Iris pigment epithelial cell (primary cell): ENCODE results near the gene TRPM7.
"Not testable (repeated sequence)": the region's sequence is repeated elsewhere in the genome, so short reads cannot be mapped to it uniquely, and the experiment has no call there.

Source experiments
- DNase-seq: peaks from one replicate; pipeline ENCODE4 v3.0.0-alpha.2; 2011; ENCODE audit warnings: low read depth

Gene TRPM7, protein sequence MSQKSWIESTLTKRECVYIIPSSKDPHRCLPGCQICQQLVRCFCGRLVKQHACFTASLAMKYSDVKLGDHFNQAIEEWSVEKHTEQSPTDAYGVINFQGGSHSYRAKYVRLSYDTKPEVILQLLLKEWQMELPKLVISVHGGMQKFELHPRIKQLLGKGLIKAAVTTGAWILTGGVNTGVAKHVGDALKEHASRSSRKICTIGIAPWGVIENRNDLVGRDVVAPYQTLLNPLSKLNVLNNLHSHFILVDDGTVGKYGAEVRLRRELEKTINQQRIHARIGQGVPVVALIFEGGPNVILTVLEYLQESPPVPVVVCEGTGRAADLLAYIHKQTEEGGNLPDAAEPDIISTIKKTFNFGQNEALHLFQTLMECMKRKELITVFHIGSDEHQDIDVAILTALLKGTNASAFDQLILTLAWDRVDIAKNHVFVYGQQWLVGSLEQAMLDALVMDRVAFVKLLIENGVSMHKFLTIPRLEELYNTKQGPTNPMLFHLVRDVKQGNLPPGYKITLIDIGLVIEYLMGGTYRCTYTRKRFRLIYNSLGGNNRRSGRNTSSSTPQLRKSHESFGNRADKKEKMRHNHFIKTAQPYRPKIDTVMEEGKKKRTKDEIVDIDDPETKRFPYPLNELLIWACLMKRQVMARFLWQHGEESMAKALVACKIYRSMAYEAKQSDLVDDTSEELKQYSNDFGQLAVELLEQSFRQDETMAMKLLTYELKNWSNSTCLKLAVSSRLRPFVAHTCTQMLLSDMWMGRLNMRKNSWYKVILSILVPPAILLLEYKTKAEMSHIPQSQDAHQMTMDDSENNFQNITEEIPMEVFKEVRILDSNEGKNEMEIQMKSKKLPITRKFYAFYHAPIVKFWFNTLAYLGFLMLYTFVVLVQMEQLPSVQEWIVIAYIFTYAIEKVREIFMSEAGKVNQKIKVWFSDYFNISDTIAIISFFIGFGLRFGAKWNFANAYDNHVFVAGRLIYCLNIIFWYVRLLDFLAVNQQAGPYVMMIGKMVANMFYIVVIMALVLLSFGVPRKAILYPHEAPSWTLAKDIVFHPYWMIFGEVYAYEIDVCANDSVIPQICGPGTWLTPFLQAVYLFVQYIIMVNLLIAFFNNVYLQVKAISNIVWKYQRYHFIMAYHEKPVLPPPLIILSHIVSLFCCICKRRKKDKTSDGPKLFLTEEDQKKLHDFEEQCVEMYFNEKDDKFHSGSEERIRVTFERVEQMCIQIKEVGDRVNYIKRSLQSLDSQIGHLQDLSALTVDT (N-terminal part only)

DNA sequence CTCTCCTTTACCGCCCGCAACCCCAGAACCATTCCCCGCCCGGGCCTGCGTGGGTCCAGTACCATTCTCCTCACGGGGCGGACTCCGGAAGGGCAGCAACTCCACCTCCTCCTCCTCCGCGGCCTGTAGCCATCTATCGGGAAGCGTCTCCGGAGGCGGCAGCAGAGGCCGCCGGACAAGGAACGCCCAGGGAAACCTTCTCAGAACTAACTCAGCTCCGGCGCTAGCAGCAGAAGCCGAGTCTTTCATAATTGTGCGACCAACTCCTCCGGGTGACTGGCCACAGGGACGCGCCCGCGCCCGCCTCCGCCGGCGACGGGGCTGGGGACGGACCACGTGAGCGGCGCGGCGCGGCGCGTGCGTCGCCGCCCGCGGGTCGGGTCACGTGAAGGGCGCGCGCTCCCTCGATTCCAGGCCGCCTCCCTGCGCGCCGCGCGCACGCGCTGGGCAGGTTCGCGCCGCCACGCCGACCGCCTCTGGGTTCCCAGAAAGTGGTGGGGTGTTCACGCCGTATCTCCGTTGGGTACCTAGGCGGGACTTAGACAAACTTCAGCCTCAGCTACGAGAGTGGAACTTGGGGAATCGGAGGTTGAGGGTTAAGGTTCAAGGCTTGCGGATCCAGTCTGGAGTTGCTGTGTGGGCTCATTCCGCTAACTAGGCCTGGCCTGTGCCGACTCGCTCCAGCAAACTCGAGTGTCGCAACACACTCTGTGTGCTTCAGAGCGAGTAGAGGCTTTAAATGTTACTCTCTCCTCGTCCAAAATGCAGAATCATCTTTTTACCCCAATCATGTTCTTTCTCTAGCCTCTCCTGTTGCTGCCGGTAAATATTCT, at the start of gene TRPM7:
TRPM7 (minus strand) TSS at position 329 of the 833 bp plus-strand sequence; CDS start at position 65, 264 bp downstream.
- DNase-seq = peak; percentile 85

DNA sequence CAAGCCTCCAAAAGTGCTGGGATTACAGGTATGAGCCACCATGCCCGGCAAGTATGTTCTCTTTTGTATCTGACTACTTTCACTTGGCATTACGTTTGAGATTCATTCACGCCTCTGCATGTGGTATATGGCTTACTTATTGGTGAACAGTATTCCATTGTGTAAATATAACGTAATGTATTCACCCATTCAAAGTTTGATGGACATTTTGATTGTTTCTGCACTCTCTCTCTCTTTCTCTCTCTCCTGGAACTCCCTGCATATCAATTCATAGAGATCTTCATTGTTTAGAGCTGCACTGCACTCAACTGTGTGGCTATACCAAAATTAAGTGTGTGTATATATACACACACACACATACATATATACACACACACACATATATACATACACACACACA, 48.6 kb upstream of the TRPM7 start:
- no peak for DNase-seq

DNA sequence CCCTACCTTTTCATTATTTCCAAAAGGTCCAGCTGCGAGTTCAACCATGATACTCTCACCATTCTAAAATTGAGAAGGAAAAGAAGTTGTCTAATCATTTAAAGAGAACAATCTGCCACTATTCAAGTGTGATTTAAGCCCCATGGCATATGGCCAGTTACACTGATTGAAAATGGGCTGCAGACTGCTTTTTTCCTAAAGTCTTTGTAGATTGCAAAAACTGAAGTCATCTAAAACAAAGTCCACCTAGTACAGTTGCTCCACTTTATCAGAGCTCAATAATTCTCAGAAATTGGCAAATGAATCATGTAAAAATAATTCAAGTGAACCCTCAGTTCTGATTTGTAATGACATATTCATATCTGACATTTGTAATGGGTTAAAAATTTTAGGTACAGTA, 39.7 kb upstream of the TRPM7 start:
- DNase-seq = no peak

DNA sequence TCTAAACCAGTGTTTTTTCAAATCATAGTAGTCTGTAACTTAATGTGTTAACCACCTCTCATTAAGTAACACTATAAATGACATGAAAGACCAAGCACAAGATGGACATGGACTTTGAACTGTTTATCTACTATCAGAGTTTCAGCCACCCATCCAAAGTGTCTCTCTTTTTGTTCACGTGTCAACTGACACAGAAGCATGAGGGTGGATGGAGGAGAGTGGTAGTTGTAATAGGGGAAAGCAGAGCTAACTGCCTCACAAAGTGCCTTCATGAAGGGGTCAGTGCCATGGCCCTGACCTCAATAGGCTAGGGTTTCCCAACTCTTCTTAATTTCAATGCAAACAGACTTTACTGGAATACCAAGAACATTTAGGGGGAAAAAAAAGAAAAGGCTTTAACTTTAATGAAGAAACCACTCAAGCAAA, 32.1 kb upstream of the TRPM7 start:
- no peak for DNase-seq

DNA sequence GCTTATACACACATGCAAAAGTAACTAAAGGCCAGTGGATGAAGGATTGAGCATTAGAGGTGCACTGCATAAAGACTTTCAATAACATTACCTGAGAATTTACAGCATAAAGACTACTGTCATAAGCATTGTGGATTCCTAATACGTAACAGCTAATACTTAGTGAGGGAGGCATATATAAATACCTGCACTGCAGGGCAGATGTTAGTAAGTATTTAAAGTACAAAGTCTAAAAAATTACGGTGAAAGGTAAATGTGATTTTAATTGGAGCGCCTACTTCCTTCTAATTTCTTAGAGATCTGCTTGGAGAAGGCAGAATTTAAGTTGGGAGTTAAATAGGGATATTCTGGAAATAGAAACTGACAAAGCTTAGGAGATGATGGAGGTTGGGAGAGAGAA, 25.4 kb upstream of the TRPM7 start:
- DNase-seq = no peak

DNA sequence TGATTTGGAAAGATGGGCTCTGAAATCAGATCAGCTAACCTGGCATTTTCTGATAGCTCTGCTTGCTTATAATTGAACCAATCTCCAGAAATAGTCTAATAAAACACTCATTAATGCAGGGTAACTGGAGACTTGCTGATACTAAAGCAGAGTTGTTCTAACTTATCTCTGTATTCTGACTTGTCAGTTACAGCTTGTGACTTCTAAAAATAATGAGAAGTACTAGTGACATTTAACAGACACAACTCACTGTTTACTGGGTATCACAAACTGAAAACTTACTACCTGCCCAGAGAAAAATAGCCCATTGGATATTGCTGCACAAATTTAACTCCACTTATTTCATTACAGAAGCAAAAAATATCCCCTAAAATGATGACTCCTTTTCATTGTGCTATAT, 24.0 kb upstream of the TRPM7 start:
- no peak for DNase-seq

DNA sequence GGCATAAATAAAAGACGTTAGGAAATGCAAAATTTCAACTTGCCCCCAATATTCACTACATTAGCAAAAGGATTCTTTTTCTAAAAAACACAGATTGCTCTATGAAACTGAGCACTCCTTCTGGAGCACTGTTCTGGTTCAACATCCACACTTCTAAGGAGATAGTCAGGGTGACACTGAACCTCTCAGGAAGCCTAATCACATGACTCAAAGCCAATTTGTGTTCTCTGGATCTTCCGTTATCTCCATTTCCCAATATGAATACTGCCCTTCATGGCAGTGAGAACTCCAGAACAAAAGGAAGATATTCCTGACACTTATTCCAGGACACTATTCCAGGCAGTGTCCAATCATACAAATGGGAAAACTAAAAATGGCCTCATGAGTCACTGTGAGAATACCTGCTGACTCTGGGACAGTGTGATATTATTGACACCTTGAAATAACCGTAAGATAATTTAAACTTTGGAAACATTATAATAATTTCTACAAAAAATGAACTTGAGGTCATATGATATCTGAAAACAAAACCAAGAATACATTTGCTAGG, 21.4 kb upstream of the TRPM7 start:
- no peak for DNase-seq

DNA sequence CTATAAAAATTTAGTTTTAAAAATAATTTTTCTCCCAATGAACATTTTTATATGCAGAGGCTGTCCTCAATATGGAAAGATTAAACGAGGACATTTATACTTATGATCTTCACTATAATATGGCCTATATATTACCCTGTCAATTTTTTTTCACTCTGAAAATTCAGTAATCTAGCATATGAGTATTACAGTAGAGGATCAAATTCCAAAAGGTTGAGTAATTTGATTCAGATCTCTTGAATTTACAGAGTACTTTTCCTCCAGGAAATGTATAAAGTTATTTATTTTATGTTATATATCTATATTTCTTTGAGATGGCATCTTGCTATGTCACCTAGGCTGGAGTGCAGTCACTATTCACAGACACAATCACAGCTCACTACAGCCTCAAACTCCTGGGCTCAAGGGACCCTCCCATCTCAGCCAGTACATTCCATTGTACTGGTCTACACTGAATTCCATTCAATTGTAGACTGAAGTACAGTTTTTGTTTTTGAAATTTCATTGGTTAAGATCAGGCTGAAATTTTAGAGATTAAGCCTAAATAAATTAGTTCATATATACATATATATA, 16.3 kb upstream of the TRPM7 start:
- peak; percentile 15 for DNase-seq

DNA sequence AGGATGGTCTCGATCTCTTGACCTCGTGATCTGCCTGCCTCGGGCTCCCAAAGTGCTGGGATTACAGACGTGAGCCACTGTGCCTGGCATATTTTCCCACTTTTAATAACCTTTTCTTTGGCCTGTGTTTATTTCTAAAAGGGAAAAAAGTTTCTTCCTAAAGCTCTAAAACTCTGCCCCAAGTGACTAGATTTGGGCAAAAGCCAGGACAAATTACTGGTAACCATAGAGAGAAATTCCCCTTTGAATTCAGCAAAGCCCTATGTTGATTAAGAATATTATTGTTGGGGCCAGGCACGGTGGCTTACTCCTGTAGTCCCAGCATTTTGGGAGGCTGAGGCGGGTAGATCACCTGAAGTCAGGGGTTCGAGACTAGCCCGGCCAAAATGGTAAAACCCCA, 11.5 kb upstream of the TRPM7 start:
- DNase-seq = no peak

DNA sequence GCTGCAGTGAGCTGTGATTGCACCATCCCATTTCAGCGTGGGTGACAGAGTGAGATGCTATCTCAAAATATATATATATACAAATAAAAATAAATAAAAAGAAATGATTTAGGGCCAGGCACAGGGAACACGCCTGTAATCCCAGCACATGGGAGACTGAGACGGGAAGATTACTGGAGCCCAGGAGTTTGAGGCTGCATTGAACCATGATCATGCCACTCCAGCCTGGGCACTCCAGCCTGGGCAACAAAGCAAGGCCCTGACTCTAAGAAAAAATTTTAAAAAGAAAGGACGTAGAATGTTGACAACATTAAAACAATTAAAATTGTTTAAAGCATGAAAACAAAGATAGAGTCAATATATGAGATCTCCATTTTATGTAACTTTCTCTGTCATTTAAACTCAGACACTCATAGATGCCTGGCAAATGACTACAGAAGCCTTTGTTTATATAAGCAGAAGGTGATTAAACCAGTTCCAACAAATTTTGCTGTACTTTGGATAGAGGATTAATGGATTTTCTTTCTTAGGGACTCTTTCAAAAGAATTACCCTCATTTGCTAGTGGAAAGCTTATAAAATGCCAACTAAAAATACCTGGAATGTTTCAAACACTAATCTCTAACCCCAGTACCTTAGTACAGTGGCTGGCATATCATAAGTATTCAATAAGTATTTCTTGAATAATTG, 10.7 kb upstream of the TRPM7 start:
- DNase-seq = peak; percentile 37

DNA sequence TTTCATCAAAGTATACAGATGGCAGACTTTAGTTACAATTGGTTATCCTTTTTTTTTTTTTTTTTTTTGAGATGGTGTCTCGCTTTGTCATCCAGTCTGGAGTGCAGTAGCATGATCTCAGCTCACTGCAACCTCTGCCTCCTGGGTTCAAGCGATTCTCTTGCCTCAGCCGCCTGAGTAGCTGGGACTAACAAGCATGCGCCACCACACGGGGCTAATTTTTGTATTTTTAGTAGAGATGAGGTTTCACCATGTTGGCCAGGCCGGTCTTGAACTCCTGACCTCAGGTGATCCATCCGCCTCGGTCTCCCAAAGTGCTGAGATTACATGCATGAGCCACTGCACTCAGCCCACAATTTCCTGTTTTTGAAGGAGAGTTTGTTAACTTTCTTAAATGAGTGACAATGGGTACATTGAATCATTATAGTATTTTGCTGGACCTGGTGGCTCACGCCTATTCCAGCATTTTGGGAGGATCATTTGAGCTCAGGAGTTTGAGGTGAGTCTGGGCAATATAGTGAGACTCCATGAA, 8.1 kb upstream of the TRPM7 start:
- DNase-seq = not testable (repeated sequence)

DNA sequence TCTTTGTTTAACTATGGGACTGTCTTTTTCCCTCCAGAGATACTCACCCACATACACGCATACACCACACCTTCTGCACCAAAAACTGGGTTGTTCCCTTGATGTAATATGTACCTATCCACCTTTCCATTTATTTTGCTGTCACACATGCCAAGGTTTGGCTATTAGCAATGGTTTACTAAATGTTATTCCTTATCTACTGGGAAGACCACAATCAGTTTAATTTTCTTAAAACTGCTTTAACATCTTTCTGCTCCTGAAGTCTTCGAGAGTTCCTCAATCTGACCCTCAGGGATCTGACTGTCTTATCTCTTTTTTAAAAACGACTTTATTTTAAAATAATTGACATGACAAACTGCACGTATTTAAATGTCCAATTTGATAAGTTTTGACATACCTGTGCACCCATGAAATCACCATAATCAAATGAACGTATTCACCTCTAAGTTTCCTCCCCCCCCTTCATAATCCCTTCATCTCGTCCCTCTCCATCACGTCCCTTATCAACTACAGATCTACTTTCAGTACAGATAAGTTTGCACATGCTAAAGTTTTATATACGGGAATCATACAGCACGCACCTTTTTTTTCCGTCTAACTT, 805 bp upstream of the TRPM7 start:
- DNase-seq = no peak

DNA sequence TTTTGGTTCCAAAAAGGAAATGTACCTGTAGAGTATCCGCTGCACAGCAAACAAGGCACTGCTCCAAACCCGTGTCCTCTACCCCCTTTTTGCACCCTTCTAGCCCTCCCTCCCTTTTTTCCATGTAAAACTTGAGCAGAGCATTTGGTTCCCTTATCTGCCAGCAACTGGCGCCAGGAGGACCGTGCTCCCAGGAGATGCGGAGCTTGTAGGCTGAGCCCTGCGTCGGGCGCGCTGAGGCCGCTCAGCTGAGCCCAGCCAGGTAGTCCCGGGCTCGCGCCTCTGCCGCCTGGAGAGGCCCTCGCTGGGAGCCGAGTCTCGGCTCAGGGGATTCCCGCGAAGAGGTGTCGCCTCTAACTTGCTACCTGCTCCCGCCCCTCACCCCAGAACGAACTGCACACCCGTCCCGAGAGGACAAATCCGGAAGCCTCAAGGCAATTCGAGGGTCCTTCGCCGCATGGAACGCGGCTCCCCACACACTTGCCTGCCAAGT, 575 bp downstream of the TRPM7 start:
- DNase-seq = peak; percentile 69

DNA sequence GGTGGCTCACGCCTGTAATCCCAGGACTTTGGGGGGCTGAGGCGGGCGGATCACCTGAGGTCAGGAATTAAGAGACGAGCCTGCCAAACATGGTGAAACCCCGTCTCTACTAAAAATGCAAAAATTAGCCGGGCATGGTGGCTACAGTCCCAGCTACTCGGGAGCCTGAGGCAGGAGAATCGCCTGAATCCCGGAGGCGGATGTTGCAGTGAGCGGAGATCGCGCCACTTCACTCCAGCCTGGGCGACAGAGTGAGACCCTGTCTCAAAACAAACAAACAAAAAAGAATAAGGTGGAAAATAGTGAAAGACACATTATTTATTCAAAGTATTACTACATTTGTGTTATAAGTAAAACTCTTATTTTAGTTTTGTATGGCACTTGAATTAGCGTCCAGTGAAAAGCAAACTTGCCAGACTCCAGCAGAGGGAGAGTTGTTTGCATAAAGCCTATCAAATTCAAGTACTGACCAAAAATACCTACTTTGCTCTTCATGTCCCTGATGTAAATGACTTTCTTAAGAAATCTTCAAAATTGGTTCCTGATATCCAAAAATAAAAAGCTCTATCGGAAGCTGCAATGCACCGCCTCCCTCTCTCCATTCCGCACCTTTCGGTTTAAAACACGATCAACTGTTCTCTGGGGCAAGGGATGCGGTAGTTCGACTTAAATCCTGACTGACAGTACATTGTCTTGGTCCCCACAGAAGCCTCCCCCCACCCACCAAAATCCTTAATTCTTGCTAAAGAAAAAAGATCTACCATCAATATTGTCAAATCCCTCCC, 1.2 kb downstream of the TRPM7 start:
- peak; percentile 27 for DNase-seq

DNA sequence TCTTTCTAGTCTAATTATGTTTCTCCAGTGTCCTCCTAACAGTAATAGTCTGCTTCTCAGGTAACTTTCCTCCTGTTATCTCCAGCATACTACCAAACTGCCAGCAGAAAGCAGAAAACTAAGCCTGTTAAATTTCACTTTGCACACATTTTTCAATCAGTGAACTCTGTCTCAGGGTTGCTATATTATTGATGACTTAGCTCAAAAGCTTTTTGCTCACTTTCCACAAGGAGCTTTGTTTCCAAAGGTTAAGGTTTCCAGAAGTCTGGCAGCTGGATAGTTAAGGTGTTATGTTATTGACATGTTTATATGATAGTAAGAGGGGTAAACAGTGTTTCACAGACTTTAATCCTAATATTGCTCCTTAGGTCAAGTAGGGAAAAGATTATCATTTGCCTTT, 5.1 kb downstream of the TRPM7 start:
- DNase-seq = no peak

DNA sequence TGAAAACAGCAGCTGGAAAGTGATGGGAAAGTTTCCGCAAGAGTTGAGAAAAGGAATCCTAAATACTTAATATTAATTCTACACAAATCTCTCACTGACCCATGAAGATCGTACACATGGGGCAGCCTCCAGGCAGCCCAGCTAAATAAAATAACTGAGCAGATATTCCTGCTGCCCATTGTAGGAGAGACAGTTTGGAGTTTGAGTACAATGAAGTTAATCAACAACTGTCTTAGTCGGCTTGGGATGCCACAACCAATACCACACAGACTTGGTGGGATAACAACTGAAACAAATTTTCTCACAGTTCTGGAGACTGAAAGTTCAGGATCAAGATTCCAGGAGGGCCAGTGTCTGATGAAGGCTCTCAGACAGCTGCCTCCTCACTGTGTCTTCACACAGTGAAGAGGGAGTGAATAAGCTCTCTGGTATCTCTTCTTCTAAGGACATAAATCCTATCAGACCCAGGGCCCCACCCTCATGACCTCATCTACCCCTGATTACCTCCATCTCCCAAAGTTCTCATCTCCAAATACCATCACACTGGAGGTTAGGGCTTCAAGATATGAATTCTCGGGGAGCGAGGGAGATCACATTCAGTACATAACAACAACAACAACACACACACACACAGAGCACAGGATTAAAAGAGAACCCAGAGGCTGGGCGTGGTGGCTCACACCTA, 9.7 kb downstream of the TRPM7 start:
- peak; percentile 80 for DNase-seq

DNA sequence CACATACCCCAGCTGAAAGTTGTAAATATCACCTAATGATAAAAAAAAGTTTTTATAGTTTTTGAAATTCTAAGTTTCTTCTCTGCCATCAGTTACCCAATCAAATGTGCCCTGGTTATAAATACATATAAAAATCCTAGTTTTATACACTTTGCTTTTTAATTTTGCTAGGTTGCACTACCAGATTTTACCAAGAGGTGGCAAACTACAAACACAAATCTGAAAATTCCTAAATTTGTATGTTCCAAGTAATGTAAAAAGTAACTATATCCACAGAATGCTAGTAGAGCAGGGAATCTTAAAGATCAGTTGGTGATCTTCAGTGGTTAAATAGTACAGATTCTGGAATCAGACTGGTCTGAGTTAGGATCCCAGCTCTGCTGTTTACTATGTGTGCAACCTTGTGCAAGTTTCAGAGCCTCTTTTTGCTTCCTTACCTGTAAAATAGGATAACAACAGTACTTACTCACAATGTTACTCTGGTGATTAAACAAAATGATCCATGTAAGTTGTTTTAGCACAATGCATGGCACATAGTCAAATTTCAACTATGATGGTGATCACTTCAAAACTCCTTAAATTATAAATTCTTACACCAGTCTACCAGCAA, 11.0 kb downstream of the TRPM7 start:
- peak; percentile 50 for DNase-seq
